ENCODE measurements around the gene YPEL2.

- TF ChIP-seq, protein P1, sequence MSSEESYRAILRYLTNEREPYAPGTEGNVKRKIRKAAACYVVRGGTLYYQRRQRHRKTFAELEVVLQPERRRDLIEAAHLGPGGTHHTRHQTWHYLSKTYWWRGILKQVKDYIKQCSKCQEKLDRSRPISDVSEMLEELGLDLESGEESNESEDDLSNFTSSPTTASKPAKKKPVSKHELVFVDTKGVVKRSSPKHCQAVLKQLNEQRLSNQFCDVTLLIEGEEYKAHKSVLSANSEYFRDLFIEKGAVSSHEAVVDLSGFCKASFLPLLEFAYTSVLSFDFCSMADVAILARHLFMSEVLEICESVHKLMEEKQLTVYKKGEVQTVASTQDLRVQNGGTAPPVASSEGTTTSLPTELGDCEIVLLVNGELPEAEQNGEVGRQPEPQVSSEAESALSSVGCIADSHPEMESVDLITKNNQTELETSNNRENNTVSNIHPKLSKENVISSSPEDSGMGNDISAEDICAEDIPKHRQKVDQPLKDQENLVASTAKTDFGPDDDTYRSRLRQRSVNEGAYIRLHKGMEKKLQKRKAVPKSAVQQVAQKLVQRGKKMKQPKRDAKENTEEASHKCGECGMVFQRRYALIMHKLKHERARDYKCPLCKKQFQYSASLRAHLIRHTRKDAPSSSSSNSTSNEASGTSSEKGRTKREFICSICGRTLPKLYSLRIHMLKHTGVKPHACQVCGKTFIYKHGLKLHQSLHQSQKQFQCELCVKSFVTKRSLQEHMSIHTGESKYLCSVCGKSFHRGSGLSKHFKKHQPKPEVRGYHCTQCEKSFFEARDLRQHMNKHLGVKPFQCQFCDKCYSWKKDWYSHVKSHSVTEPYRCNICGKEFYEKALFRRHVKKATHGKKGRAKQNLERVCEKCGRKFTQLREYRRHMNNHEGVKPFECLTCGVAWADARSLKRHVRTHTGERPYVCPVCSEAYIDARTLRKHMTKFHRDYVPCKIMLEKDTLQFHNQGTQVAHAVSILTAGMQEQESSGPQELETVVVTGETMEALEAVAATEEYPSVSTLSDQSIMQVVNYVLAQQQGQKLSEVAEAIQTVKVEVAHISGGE (tag by site-specific recombination; conservative IDR thresholded peaks at IDR 0.05; ENCODE audit: low read depth) = no peak
- TF ChIP-seq HOXA7 (CRISPR knock-in tag; IDR thresholded peaks at IDR 0.05; ENCODE audit: borderline replicate concordance) = no peak
- TF ChIP-seq, protein P2, sequence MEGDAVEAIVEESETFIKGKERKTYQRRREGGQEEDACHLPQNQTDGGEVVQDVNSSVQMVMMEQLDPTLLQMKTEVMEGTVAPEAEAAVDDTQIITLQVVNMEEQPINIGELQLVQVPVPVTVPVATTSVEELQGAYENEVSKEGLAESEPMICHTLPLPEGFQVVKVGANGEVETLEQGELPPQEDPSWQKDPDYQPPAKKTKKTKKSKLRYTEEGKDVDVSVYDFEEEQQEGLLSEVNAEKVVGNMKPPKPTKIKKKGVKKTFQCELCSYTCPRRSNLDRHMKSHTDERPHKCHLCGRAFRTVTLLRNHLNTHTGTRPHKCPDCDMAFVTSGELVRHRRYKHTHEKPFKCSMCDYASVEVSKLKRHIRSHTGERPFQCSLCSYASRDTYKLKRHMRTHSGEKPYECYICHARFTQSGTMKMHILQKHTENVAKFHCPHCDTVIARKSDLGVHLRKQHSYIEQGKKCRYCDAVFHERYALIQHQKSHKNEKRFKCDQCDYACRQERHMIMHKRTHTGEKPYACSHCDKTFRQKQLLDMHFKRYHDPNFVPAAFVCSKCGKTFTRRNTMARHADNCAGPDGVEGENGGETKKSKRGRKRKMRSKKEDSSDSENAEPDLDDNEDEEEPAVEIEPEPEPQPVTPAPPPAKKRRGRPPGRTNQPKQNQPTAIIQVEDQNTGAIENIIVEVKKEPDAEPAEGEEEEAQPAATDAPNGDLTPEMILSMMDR (tag by site-specific recombination; IDR thresholded peaks at IDR 0.05) = no peak
- TF ChIP-seq ZNF513 (tag by site-specific recombination; IDR thresholded peaks at IDR 0.05) = no peak
- no peak for TF ChIP-seq ZNF404 (tag by site-specific recombination; IDR thresholded peaks at IDR 0.05)
- no peak for TF ChIP-seq ZIC2 (tag by site-specific recombination; IDR thresholded peaks at IDR 0.05)
- no peak for TF ChIP-seq ZNF629 (tag by site-specific recombination; IDR thresholded peaks at IDR 0.05)
- TF ChIP-seq ZNF2 (tag by site-specific recombination; IDR thresholded peaks at IDR 0.05) = no peak
These were observed 31.4 kb downstream of the YPEL2 start for GRCh38 chr17:59362811-59363205.

Measured in HEK293 (cell line).